Right ventricle myocardium inferior (tissue), 1 donor: ENCODE data around the gene RAP1A. TPM values are rescaled to one million over a fixed set of nuclear protein-coding genes. Genes with fewer than 3 reads are reported as not detected.

Experiments used
- ATAC-seq: fragments of 200-7000 bp; cut with Tn5 transposase; one replicate; pipeline ENCODE4 v1.9.1; 2020; ENCODE audit warnings: mild to moderate bottlenecking, moderate library complexity
- DNase-seq: peaks from one replicate; pipeline ENCODE4 v3.0.0; 2021; ENCODE audit errors: missing footprints
- intact Hi-C: fragments of 100-400 bp; cut with DNase I; formaldehyde crosslinking; loops from one replicate; pipeline ENCODE4 v1.11.0; 2022
- total RNA-seq: library from RNA; stranded (reverse); fragmentation: NEBNext Ultra II Directional; extraction: Animal tissue kit (Norgen Biotek cat#: 25700); gene quantifications from one replicate; pipeline ENCODE4 v1.2.1, GENCODE V29; 2021
- donor health status: DM: no; HTN: yes; CAD: no; lungs with severe emphysema.

Gene RAP1A
- total RNA-seq, 1 donor from 2014 or later, result 107 TPM

DNA sequence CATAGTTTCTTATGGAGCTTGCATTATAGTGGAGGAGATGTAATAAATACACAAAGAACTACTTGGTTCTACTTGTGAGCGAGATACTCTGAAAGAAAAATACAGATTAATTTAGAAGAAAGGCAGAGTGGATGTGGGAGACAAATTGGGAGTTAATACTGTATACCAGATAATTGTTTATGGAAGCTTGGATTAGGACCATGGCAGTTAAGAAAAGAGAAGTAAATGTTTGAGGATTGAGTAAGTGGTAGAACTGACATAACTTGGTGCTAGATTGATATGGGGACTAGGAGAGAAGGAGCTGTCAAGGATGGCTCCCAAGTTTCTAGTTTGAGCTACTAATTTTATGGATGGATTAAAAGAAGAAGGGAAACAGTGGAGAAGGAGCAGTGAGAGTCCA lies 72.3 kb downstream of the RAP1A start:
- intact Hi-C loops, result no loop called here
- DNase-seq (no peak), ATAC-seq (no peak)

DNA sequence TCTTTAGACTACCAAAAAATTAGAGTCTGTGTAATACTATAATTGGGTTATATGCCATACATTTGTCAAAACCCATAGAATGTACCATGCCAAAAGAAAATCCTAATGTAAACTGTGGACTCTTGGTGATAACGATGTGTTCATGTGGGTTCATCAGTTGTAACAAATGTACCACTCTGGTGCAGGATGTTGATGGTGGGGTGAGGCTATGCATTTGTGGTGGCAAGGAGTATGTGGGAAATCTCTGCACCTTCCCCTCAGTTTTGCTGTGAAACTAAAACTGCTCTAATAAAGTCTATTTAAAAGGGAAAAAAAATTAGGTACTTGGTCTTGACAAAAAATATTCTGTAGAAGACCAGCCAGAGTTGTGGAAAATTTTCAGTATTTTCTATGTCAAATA lies 76.2 kb downstream of the RAP1A start:
- DNase-seq, result no peak
- ATAC-seq, result no peak
- intact Hi-C loops, result no loop called here

DNA sequence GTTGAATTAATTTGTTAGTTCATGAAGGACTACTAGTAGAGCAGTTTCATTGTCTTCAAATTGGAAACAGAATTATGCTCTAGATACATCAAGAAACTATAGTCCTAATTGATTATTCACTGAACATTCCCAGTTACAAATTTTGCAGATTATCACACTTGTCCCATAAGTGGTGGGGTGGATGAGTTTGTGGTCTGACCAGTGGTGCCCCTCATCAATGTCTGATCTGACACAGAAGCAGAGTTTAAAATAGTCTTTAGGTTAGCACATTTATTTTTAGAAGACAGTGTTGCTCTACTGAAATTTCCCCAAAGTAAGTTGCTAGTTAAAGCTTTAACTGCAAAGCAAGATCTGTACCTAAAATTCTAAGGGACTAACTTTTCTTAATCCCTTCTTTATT lies 76.7 kb downstream of the RAP1A start:
- no peak for ATAC-seq
- intact Hi-C loops, result no loop called here
- no peak for DNase-seq

DNA sequence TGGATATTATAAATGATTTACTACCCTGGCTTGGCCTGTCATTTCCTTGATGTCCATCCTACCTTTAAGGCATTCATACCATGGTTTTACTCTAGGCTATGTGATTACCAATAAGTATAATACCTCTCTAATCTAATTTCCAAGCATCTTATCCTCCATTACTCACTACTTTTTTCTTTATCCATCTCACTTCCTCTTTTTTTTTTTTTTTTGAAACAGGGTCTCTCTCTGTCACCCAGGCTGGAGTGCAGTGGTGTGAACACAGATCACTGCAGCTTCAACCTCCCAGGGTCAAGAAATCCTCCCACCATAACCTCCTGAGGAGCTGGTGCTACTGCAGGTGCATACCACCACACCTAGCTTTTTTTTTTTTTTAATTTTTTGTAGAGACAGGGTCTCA lies 79.7 kb downstream of the RAP1A start:
- ATAC-seq, result no peak
- intact Hi-C loops, result no loop called here
- DNase-seq, result no peak

DNA sequence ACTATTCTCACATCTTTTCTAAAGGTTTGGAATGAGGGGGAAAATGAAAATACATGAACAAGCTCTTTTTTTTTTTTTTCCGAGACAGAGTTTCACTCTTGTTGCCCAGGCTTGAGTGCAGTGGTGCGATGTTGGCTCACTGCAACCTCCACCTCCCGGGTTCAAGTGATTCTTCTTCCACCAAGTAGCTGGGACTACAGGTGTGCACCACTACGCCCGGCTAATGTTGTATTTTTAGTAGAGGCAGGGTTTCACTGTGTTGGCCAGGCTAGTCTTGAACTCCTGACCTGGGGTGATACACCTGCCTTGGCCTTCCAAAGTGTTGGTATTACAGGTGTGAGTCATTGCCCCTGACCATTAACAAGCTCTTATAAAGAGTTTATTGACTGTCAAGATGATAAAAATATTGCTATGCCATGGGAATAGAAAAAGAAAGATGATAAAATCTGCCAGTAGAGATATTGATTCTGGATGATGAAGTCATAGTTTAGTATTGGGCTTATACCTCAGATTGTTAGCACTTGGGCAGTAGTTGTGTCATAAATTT lies 83.0 kb downstream of the RAP1A start:
- DNase-seq, result no peak
- no peak for ATAC-seq
- intact Hi-C loops, result no loop called here

DNA sequence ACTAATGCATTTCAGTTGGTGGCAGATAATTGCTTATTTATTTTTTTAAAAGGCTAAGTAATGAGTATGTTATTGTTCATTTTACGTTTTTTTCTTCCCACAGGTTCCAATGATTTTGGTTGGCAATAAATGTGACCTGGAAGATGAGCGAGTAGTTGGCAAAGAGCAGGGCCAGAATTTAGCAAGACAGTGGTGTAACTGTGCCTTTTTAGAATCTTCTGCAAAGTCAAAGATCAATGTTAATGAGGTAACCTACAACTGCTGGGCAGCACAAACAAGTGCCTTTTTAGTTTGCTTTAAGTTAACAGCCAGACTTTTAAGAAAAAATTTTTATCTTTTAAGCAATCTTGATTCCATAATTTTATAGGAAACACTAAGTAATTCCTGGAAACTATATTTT lies 84.7 kb downstream of the RAP1A start:
- DNase-seq, result no peak
- no peak for ATAC-seq
- intact Hi-C loops, result no loop called here

DNA sequence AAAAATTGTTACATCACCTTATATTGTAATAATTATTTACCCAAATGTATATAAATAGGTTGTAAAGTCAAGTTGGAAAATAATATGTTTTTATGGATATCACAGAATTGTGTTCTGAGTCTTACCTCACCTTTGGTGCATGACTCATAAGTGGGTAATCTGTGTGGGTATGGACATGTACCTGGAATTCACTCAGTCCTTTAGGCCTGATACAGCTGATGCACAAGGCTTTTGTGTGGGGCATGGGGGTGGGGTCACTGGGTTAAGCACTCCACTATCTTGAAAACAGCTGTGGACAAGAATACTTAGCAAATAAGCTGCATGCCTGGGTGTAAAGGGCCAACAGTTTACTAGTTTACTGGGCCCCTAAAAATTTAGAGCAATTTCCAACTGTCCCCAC lies 85.2 kb downstream of the RAP1A start:
- intact Hi-C loops, result no loop called here
- DNase-seq (no peak), ATAC-seq (no peak)

DNA sequence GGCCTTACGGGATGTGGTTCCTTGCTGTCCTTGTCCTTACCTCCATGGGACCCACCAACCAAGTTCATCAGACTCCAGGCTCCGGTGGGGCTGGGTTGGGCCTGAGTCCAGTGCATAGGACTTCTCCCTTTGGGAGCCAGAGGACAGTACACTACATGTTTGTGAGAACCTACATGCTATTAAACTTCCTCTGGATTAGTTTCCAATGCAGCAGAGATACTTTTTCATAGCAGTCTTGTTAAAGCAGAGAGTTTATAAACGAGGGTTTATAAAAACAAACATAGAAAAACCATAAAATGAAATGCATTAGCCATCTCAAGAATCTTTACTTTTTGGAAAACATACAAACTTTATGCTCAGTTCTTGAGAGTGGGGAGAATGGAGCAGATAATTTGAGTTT lies 86.3 kb downstream of the RAP1A start:
- no peak for DNase-seq

DNA sequence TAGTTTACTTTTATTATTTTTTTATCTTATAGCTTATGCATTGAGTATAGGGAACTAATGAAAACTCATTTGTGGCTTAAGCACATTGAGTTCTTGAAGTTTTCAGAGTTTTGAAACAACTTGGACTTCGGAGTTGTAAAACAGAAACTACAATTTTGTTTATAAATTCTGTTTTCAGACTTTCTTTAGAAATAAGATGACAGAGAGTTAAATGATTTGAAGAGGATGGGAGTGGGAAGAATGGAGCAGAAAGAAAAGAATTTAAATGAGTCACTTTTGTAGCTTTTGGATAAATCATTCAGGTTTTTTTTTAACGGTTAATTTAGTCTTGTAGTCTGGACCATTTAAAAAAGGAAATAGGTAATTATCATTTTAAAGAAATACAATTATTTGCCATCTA lies 87.3 kb downstream of the RAP1A start:
- no peak for DNase-seq
- no peak for ATAC-seq
- intact Hi-C loops, result no loop called here

More for the DNA sequence above, 86.3 kb downstream of the RAP1A start:
- no peak for ATAC-seq
- intact Hi-C loops, result no loop called here

DNA sequence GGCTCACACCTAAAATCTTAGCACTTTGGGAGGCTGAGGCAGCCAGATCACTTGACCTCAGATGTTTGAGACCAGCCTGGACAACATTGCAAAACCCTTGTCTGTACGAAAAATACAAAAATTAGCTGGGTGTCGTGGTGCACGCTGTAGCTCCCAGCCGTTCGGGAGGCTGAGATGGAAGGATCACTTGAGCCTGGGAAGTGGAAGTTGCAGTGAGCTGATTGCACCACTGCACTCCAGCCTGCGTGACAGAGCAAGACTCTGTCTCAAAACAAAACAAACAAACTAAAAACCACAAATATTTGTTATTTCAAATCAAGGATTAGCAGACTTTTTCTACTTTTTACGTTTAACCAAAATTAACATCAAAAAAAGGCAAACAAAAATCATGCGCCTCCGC lies 88.3 kb downstream of the RAP1A start:
- ATAC-seq (no peak), DNase-seq (no peak)
- intact Hi-C loops, result no loop called here

DNA sequence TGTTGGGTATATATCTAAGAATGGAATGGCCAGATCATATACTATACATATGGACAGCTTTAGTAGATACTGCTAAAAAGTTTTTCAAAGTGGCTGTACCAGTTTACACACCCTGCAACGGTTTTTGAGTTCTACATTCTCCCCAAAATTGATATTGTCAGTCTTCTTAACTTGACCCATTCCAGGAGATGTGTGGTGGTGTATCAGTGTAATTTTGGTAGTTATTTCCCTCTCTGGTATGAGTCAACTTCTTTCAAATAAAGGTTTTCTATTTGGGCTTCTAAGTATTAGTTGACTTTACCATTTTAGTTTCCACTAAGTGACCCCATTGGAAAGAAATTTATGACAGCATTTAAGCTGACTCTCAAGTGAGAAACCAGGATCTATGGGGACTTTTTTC lies 90.4 kb downstream of the RAP1A start:
- intact Hi-C loops, result no loop called here
- DNase-seq, result no peak
- ATAC-seq, result no peak

DNA sequence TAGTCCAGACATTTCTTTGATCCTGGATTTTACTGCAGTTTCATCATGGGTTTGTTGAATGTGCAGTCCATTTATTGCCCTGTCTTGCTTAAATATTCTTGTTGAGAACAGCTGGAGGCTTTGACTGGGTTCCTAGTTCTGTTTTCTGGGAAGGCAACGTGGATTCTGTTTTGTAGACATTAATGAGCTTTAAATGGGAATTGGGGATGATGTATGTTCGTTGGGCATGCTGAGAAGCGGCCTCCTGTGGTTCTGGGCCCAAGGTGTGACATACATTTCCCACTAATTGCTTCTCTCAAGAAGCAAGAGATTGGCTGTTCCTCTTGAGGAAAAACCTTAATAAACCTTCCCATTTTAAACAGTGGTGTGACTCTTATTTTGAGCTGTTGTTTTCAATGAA lies 96.7 kb downstream of the RAP1A start:
- intact Hi-C loops, result no loop called here
- ATAC-seq (no peak), DNase-seq (no peak)

DNA sequence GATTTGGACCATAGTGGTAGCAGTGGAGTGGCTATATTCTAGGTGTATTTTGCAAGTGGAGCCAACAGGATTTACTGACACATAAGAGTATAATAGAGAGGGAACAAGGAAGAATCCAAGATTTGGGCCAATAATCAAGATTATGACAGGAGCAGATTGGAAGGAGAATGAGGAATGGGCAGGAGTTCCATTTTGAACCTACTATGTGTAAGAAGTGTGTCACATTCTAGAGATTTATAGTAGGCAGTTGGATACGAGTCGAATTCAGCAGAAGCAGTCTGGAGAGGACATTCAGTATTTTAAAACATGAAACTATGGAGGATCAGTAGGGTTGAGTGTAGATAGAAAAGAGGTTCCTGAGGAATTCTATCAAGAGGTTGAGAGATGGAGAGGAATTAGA lies 97.9 kb downstream of the RAP1A start:
- DNase-seq, result no peak
- intact Hi-C loops, result no loop called here
- no peak for ATAC-seq

DNA sequence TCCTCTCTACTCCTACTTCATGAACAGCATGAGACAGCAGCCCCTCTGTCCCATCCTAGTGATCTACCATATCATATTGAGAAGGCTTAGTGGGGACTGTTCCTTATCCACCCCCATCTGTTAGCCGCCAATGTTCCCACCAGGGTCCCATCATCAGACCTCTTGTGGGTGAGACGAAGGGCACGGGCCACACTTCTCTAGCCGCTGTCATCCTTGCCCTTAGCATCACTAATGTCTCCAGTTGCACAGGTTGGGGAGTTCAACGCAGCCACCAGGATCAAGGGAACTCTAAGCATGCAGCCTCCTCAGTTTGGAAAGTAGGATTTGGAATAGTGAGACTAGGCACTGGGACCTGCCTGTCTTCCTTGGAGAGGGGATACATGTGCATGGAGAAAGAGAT lies 99.5 kb downstream of the RAP1A start:
- ATAC-seq (no peak), DNase-seq (no peak)
- intact Hi-C loops, result loop anchor here (2.0 kb wide), 1 partner anchor 28 kb away; no protein-coding TSS in a partner anchor

DNA sequence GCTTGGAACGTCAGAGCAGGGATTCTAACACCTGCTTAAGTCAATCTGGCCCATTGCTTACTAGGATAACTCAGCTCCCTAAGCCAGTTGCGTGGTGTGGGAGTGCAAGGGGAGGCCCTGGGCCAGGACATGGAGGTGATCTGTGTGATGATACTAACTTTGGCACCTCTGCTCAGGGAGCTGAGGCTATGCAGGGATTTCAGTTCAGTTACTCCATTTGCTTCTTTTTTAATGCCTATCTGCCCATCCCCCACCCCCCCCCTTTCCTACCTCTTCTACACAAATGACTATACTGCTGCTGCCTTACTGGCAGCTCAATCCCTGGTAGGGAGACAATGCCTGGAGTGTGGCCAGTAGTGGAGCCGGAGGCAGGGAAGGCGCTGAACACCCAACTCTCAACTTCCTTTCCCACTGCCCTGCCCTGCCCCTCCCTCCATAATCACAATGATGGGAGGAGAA lies 100.1 kb downstream of the RAP1A start:
- peak; percentile 9 for ATAC-seq
- DNase-seq, result peak; percentile 73
- intact Hi-C loops, result loop anchor here (1.0 to 2.0 kb wide), 2 partner anchors 20 to 27 kb away; partner anchors contain the start of gene INKA2

DNA sequence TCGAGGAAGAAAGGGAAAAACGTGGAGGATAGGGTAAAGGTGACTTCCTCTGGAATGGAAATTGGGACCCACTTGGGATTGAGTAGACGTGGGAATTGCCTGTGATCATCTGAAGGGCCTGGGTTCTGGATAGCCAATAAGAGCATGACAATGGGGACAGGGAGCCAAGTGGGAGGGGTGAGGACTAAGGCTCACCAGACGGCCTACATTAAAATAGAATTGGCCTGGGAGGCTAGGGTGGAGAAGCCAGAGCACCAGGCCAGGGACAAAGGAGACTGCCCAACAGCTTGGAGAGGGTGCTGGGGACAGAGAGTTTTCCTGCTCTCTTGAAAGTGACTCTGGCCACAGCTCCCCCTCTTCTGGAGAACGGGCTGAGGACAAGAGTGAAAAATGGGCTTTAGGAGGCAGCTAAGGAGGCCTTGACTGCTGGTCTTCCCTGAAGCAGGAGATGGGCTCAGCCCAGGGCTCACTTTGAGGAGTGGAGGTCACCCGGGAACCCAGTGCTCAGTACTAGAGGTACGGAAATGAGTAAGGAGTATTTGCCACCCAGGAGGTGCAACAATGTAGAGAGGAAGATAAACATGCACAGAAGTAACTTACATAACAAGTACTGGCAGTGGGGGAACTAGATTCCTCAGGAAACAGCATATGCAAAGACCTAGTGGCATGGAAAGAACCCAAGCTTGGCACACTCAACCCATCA lies 100.8 kb downstream of the RAP1A start:
- DNase-seq (peak; percentile 72), ATAC-seq (peak; percentile 75)
- intact Hi-C loops, result loop anchor here (1.0 kb wide), 1 partner anchor 19 kb away; the partner anchor contains the start of gene INKA2

DNA sequence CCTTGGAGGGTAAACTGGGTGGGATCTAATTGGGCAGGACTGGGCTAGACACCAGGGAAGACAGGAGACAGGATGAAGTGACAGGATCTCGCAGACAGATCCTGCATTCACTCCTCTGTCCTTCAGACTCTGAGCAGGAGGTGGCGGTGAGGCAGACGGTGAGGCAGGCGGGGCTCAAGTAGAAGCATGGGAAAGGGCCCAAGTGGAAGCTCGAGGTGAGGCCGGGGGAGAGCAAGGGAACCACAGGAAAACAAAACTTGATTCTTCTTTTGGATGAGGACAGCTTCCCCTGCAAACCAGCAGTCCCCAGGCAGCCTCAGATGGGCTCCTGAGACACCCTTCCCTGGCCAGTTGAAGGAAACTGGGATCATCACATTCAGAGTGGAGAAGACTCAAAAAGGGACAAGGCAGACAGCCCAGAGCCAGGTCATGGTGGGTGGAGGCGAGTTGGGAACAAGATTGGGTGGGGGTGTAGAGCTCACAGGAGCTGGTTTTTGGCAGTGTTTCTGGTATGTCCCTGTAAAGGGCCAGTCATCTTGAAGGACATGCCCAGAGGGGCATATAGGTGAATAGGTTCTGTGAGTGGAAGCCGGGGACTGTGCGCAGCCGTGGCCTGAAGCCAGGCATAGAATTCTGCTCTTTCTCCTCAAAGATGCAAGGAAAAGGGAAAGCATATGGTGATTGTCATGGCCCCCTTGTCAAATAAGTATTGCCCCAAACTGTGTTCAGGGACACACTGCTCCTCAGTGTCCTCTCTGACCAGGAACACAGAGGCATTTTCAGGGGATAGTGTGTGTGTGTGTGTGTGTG lies 101.6 kb downstream of the RAP1A start:
- ATAC-seq, result peak; percentile 9
- no peak for DNase-seq
- intact Hi-C loops, result loop anchor here (1.0 kb wide), 1 partner anchor 18 kb away; the partner anchor contains the start of gene INKA2

DNA sequence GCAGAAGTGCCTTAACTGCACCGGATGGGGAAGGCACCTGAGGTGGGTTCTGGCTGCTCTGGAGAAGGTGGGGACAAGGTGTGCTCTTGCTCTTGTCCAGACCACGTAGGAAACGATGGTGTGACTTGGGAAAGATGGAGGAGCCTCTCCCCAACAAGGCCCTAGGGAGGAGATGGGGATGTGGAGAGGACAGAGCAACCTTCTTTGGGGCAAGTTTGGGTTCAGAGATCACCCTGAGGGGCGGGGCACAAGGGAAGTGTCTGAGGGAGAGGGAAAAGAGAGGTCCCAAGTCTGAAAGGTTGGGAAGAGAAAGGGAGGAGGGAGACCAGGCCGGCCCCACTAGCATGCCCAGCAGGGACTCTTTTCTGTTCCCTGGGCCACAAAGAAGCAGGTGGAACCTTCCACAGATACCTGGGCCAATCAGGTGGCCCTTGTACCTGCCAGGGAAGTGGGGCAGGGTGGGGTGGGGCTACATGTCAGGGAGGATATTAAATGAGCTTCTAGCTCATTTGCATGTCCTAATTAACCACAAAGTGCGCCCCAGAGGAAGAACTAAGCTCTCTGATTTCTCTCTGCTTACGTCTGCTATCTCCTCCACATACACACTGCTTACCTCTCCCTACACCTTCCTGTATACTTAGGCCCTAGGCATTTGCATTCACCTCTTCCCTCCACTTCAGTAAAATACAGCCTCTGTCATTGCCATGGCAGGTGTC lies 103.7 kb downstream of the RAP1A start:
- DNase-seq, result no peak
- intact Hi-C loops, result no loop called here
- ATAC-seq, result no peak

DNA sequence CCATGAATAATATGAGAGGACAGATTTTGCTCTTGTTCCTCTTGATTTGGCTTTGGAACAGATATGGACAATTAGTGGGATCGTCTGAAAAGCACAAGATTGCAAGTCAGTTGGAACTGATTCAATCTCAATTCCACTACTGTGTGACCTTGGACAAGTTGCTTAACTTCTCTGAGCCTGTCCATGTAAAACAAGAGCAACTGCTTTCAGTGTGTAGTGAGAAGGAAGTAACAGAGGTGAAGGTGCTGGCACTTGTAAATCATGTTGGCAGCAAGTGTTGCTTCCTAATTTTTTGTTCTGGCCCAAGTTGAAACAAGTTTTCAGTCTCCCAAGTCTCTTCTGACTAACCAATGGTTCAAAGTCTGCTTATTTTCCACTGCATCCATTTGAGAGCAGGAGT lies 104.3 kb downstream of the RAP1A start:
- ATAC-seq (no peak), DNase-seq (no peak)
- intact Hi-C loops, result no loop called here
